Sigmoid colon (tissue), 4 donors: ENCODE data around the gene USP24.

Source experiments
- CTCF ChIP-seq, 4 experiments: fragments of 450-650 bp in 3 of 4; fragments of 200-600 bp in 1 of 4; IDR thresholded peaks; one replicate each; pipeline ENCODE4 v1.5.1; 2016 to 2019; ENCODE audit warnings: antibody characterized with exemption in 4 of 4, mild to moderate bottlenecking in 3 of 4, moderate library complexity in 2 of 4
- EP300 ChIP-seq, 4 donors: sonication (generic); formaldehyde crosslinking; IDR thresholded peaks; one replicate each; pipeline ENCODE4 v1.6.1; 2017; ENCODE audit warnings: antibody characterized with exemption in 4 of 4
- POLR2A ChIP-seq, 2 donors: fragments of 450-650 bp; IDR thresholded peaks; one replicate each; pipeline ENCODE4 v1.6.1; 2016; ENCODE audit warnings: antibody characterized with exemption in 2 of 2, mild to moderate bottlenecking in 2 of 2, moderate library complexity in 2 of 2
- POLR2AphosphoS5 ChIP-seq, 4 donors: sonication (generic); formaldehyde crosslinking; IDR thresholded peaks; one replicate each; pipeline ENCODE4 v1.6.1; 2017; ENCODE audit warnings: antibody characterized with exemption in 4 of 4

DNA sequence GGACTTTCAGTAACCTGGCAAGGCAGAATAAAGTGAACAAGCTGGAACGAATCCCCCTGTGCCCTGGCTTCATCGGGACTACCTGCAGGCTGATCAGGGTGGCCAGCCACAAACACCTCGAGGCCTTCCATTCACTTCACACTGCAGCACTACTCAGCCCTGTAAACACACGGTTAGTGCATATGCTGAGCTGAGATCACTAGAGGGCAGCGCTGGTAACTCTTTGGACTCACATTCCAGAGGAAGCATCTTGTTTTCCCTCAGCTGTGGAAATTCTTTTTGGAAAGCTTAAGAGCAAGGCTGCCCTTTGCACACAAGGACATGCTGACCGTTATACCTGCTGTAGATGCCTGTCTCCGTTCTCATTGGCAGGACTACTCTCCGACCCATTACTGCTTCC lies 143.7 kb downstream of the USP24 start:
- TF ChIP-seq CTCF (IDR thresholded peaks at IDR 0.05), result no peak
- no peak for TF ChIP-seq POLR2A (IDR thresholded peaks at IDR 0.05)
- TF ChIP-seq EP300 (IDR thresholded peaks at IDR 0.05), result no peak
- no peak for TF ChIP-seq POLR2AphosphoS5 (IDR thresholded peaks at IDR 0.05)
